ENCODE measurements around the gene TCF12.

Gene TCF12

GRCh38 chr15:56965231-56966013, 47.0 kb downstream of the TCF12 start:
- FAIRE-seq (no peak), DNase-seq (ENCODE audit: insufficient read length, low spot score) (no peak)
- TF ChIP-seq CTCF (IDR thresholded peaks at IDR 0.05; ENCODE audit: insufficient read depth, missing control alignments): no peak

DNA sequence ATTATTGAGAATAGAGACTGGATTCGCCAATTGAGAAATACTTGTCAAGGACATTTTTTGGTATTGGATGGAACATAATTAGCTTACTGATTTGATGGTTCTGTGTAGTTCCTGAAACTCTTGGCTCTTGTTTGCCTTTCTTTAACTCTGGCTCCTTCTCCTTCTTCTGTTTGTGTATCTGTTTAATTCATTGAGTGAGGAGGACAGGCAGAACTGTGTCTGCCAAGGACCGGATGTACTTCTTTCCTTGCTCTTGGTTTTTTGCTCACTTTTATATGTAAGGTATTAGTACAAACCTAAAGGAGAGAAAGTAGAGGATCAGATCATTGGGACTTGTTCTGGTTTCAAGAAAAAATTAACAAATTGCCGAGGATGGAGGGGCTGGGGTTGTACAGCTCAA, 48.9 kb downstream of the TCF12 start:
- TF ChIP-seq CTCF (IDR thresholded peaks at IDR 0.05; ENCODE audit: insufficient read depth, missing control alignments): no peak
- FAIRE-seq: no peak
- no peak for DNase-seq (ENCODE audit: insufficient read length, low spot score)

- DNase-seq (ENCODE audit: insufficient read length, low spot score): no peak
- no peak for TF ChIP-seq CTCF (IDR thresholded peaks at IDR 0.05; ENCODE audit: insufficient read depth, missing control alignments)
- no peak for FAIRE-seq
These were observed 49.8 kb downstream of the TCF12 start for GRCh38 chr15:56968256-56968655.

GRCh38 chr15:56968821-56969220, 50.4 kb downstream of the TCF12 start:
- FAIRE-seq: no peak
- TF ChIP-seq CTCF (IDR thresholded peaks at IDR 0.05; ENCODE audit: insufficient read depth, missing control alignments): no peak
- no peak for DNase-seq (ENCODE audit: insufficient read length, low spot score)

DNA sequence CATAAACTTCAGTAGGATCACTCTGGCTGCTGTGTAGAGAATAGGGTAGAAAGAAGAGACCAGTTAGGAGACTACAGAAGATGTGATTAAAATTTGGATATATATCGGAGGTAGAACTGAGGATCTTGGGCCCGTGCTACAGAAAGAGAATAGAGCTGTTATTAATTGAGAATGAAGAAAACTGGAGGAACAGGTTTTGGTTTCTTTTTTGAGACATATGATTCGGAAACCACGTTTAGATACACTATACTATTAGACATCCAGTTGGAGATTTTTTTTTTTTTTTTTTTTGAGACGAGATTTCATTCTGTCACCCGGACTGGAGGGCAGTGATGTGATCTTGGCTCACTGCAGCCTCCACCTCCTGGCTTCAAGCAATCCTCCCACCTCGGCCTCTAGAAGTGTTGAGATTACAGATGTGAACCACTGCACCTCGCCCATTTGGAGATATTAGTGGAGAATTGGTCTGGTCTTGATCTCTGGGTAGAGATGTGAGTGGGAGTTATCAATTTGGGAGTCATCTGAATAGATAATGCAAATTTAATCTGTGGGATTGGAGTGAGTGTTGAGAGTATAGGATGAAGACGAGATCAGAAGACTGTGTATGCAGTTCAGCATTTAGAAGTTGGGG, 50.9 kb downstream of the TCF12 start:
- DNase-seq (ENCODE audit: insufficient read length, low spot score): no peak
- TF ChIP-seq CTCF (IDR thresholded peaks at IDR 0.05; ENCODE audit: insufficient read depth, missing control alignments): no peak
- no peak for FAIRE-seq

DNA sequence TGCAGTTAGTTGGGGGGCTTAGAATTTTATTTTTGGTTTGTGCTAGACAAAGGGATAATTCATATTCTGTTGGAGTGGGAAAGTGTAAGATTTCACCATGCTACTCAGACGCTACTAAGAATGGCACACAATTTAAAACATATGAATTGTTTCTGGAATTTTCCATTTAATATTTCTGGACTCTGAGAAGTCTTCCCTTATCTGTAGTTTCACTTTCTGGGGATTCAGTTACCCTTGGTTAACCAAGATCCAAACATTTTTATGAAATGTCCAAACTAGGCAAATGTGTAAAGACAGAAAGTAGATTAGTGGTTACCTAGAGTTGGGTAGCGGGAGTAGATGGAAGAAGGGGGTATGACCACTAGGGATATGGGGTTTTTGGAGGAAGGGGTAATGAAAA, 53.1 kb downstream of the TCF12 start:
- FAIRE-seq (no peak), DNase-seq (ENCODE audit: insufficient read length, low spot score) (no peak)
- no peak for TF ChIP-seq CTCF (IDR thresholded peaks at IDR 0.05; ENCODE audit: insufficient read depth, missing control alignments)

GRCh38 chr15:56972016-56972415, 53.6 kb downstream of the TCF12 start:
- DNase-seq (ENCODE audit: insufficient read length, low spot score) (no peak), FAIRE-seq (no peak)
- TF ChIP-seq CTCF (IDR thresholded peaks at IDR 0.05; ENCODE audit: insufficient read depth, missing control alignments): no peak
